GM21528 (cell line): ENCODE data around the gene USF2.

Source experiments
- ATAC-seq: cut with Tn5 transposase; IDR thresholded peaks from one replicate; pipeline ENCODE4 v1.9.1; 2021; ENCODE audit warnings: mild to moderate bottlenecking, moderate library complexity; ENCODE audit not compliant: unreplicated experiment, low FRiP score

USF2 gene

DNA sequence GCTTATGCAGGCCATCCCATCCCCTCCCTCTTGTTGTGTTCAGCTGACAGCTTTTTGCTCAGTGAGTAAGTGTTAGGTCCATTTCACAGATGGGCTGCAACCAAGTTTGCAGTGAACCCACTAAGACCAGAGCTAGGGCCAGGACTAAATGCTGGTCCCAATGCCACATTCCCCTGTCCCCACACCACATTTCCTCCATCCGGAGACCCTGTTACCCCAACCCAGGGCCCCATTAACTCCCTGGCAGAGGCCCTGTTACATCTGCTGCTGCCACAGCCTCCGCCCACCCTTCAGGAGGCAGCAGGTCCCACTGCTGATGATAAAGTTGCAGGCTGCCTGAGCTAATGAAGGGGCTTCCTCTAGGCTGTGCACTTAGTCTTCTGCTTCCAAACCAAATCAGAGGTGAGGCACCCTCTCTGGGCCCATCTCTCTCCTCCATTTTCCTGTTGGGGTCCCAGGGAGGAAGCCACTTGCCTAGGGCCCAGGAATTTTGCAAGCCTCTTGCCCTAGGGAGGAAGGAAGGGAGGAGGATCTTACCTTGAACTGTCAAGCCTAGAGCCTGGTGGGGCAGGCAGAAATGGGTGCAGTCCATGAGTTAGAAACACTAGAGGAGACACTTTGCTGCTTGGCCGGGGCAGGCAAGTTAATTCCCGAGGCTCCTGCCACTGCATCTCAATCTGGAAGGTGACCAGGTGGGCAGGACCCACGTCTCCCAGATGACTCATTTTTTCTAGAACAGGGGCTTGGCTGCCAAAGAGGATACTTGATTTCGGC is 3.4 kb upstream of the USF2 start:
- no peak for ATAC-seq

DNA sequence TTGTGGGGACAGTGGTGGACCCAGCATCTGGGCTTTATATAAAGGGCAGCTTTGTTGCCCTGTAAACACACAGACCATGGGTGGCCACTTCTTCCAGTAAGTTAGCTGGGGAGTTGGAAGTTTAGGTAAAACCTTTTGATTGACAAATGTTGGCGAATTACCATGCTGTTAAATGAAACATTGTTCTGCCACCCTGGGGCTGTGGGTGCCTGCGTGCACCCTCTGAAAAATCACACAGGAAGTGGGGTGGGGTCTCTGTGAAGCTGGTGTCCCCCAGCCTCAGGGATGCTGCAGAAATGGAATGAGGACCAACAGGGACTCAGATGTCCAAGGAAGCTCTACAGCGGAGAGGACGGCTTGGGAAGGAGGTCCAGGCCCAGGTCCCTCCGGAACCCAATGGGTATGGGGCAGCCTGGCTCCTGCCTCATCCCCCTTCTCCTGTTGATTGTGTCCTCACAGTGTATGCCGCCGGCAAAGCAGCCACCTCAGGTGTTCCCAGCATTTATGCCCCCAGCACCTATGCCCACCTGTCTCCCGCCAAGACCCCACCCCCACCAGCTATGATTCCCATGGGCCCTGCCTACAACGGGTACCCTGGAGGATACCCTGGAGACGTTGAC is 2.8 kb upstream of the USF2 start:
- no peak for ATAC-seq

- no peak for ATAC-seq
Measured at GRCh38 chr19:35266520-35267352, 2.0 kb upstream of the USF2 start.

- ATAC-seq, result no peak
Measured at GRCh38 chr19:35267353-35267817, 1.4 kb upstream of the USF2 start.

GRCh38 chr19:35267818-35268535 is 785 bp upstream of the USF2 start:
- ATAC-seq, result peak; percentile 41

DNA sequence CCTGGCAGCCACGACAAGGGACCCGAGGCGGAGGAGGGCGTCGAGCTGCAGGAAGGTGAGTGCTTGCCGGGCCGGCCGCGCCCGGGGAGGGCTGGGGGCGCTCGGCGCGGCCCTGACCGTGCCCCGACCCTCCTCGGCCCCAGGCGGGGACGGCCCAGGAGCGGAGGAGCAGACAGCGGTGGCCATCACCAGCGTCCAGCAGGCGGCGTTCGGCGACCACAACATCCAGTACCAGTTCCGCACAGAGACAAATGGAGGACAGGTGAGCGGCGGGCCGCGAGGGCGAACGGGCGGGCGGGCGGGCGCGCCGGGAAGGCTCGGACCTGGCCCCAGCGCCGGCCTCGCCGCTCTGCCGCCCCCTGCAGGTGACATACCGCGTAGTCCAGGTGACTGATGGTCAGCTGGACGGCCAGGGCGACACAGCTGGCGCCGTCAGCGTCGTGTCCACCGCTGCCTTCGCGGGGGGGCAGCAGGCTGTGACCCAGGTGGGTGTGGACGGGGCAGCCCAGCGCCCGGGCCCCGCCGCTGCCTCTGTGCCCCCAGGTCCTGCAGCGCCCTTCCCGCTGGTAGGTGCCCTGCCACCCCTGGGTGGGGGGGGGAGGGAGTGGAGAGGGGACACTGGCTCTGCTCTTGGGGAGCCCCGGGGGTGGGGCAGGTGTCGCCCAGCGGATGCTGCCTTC is 816 bp downstream of the USF2 start:
- peak; percentile 48 for ATAC-seq

DNA sequence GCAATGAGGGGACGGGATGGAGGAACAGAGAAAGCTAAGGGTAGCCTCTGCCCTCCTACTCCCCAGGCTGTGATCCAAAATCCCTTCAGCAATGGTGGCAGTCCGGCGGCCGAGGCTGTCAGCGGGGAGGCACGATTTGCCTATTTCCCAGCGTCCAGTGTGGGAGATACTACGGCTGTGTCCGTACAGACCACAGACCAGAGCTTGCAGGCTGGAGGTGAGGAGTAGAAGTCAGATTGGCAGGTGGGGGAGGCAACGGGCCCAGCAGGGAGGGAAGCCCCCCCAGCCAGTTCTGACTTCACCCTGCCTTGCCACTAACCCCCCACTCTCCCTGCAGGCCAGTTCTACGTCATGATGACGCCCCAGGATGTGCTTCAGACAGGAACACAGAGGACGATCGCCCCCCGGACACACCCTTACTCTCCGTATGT is 1.6 kb downstream of the USF2 start:
- no peak for ATAC-seq

GRCh38 chr19:35271546-35271945 is 2.8 kb downstream of the USF2 start:
- ATAC-seq, result no peak

DNA sequence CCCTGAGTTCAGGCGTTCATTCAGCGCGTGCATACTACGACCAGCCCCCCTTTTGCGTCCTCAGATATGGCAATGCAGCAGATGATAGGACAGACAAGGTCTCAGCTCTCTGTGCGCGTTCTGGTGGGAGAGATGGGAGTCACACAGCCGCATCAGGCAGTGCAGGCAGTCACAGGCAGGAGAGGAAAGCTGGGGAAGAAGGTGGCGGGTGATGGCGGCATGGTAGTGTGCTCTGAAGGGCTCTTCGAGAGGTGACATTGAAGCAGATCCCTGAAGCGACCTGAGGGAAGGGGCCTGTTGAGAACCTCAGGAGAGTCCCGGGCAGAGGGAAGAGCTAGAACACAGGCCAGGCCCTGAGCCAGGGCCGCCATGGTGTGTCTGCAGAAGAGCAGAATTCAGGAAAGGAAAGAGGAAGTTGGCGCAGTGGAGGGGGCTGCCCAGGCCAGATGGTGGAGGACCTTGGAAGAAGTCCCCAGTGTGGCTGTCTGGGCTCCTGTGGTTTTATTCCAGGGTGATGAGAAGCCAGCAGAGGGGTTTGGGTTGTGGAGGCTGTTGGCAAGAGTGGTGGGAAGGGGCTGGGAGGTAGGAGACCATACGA is 3.5 kb downstream of the USF2 start:
- ATAC-seq, result no peak

DNA sequence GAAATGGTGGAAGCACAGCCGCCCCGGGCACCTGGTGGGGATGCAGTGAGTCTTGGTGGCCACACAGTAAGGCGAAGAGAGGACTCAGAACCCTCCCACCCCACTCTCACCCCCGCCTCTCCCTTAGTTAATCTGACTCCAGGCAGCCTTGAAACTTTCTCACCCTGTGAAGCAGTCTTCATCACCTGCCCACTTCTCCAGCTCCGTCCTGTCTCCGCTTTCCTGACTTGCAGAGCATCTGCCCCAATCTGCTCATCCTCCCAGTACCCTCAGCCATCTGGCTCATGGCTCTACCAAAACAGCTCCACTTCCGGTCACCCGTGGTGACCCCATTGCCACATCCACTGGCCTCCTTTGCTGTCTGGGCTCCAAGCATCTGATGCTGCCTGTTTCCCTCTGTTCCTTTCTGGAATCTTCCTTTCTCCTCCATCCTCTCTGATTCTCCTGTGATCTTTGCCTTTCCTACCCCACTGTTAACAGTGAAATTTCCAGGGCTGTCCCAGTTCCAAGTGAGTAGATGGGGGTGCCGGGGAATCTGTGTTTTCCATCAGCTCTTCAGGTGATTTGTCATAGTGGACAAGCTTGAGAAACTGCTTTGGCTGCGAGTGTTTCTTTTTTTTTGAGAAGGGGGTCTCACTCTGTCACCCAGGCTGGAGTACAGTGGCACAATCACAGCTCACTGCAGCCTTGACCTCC is 4.3 kb downstream of the USF2 start:
- ATAC-seq, result no peak

DNA sequence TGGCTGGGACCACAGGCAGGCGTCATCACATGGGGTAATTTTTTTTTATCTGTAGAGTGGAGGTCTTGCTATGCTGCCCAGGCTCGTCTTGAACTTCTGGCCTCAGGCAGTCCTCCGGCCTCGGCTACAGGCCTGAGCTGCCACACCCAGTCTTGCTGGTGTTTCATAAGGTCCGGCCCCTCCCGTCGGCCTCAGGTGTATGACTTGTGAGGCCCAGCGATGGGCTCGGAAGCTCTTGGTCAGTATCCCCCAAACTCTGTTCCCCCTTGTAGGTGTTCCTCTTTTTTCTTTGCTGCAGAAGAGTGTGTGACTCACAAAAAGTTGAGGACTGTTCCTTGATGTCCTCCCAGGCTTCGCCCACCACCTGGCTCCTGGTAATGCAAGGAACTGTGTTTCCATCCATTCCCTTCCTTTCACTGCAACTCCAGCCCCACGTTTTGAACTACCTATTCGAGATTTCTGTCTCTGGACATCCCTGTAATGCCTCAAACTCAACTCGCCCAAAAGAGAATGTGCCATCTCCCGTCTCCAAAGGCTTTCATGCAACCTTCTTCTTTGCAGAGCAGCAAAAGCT is 5.0 kb downstream of the USF2 start:
- no peak for ATAC-seq

- ATAC-seq, result no peak
Measured at GRCh38 chr19:35274323-35274722, 5.6 kb downstream of the USF2 start.

DNA sequence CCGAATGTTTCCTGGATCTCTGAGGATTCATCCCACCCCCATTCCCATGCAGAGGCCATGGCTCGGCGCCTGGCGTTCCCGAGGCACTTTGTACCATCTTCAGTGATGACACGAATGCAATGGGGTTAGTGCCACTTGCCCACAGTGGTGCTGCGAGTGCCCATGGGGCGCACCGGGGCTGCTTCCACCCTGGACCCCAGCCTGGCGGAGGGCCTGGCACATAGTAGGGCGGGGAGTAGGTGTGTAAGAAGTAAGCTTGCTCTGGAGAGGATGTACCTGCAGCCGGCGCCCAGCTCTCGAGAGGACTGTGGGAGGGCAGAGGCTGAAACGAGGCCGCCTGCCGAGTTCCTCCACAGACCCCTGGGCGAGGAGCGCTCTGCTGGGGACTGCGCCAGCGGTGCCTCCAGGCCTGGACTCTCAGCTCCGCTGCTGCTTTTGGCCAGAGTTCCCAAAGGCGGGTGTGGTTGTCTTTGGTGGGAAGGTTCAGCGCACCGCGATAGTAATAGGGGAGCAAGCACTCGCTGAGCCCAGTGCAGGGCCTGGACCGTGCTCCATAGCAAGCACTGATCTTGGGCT is 8.0 kb downstream of the USF2 start:
- ATAC-seq, result no peak

GRCh38 chr19:35278578-35279284 is 10.0 kb downstream of the USF2 start:
- ATAC-seq, result no peak

DNA sequence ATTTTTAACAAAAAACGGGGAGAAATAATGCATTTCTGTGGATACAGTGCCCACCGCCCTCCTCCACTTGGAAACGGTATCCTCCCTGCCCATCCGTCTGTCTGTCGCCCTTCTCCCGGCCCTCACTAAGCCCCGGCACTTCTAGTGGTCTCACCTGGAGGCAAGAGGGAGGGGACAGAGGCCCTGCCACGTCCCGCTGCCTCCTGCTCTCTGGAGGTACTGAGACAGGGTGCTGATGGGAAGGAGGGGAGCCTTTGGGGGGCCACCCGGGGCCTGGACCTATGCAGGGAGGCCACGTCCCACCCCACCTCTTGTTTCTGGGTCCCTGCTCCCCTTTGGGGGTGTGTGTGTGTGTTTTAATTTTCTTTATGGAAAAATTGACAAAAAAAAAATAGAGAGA is 10.6 kb downstream of the USF2 start:
- ATAC-seq, result no peak

DNA sequence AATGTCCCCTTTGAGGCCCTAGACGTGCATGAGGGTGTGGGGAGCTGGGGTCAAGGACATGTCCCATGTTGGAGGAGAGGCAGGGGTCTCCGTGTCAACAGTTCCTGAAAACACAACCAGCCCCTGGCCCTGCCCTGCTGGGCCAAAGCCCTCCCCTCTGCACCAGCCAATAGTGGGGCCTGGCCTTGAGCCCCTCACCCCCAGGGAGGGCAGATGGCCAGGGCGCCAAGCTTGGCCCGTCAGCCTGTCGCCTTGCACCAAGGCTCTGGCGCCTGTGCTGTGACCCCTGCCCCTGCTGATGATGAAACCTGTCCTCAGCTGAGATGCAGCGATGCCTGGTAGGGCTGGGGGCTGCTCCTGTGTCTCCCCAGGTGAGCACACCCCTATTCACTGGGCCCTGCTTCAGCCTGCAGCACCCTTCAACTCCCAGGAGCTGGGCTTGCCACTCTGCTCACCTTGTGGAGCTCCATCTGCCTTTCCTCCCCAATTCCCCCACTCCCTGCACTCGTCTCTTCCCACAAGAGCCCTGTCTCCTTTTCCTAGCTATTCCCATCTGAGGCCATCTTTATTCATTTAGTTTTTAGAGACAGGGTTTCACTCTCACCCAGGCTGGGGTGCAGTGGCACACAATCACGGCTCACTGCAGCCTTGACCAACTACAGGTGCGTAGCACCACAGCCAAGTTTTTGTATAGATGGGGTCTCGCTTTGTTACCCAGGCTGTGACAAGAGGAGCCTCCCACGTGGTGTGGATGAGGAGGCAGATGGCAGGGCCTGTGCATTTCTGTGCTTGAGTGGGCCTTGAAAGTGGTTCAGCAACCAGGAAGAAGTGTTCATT is 11.4 kb downstream of the USF2 start:
- no peak for ATAC-seq

DNA sequence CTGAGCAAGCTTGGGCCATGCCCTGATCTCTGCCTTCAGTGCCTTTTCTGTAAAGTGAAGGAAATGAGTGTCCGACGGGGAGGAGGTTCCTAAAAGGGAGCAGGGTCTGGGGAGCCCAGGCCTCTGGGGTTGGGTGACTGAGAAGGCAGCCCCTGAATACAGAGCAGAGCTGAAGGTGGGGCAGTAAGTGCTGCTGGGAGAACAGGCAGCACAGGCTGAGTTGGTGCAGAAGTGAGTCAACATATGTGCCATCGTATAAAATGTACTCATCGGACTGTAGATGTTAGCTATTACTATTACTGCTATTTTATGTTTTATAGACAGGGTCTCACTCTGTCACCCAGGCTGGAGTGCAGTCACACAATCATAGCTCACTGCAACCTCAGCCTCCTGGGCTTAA is 12.5 kb downstream of the USF2 start:
- no peak for ATAC-seq
